Liver (tissue), 9 donors: ENCODE measurements around the gene INPP5A. TPM values are rescaled to one million over a fixed set of nuclear protein-coding genes. Genes with fewer than 3 reads are reported as not detected.

ENCODE experiments used
- DNase-seq: peaks from one replicate; pipeline ENCODE4 v3.0.0-alpha.2; 2017; ENCODE audit warnings: low spot score
- H3K27ac ChIP-seq, 2 donors: one replicate each; pipeline ENCODE4 v1.7.0; 2013; ENCODE audit warnings: inconsistent platforms in 2 of 2, low read length in 2 of 2, control low read depth in 1 of 2, low read depth in 1 of 2, mild to moderate bottlenecking in 1 of 2
- H3K27me3 ChIP-seq, 4 donors: one replicate each; pipeline versions ENCODE4 v1.6.1 to v1.7.0; 2013; ENCODE audit warnings: low read length in 3 of 4, inconsistent platforms in 1 of 4, mild to moderate bottlenecking in 1 of 4, moderate library complexity in 1 of 4; ENCODE audit not compliant: control insufficient read depth in 4 of 4, insufficient read depth in 4 of 4
- H3K36me3 ChIP-seq, 4 donors: one replicate each; pipeline versions ENCODE4 v1.6.1 to v1.7.0; 2013; ENCODE audit warnings: low read length in 3 of 4, mild to moderate bottlenecking in 3 of 4, low read depth in 1 of 4, moderate library complexity in 1 of 4; ENCODE audit not compliant: control insufficient read depth in 4 of 4, insufficient read depth in 3 of 4
- H3K4me1 ChIP-seq, 4 donors: one replicate each; pipeline versions ENCODE4 v1.6.1 to v1.7.0; 2013; ENCODE audit warnings: low read length in 3 of 4, mild to moderate bottlenecking in 3 of 4, moderate library complexity in 1 of 4; ENCODE audit not compliant: control insufficient read depth in 4 of 4, insufficient read depth in 4 of 4
- H3K4me3 ChIP-seq, 3 donors: one replicate each; pipeline versions ENCODE4 v1.6.1 to v1.7.0; 2013; ENCODE audit warnings: low read length in 3 of 3, control low read depth in 1 of 3, low read depth in 1 of 3, mild to moderate bottlenecking in 1 of 3
- H3K9ac ChIP-seq, 2 donors: one replicate each; pipeline ENCODE4 v1.7.0; 2013; ENCODE audit warnings: low read length in 2 of 2, mild to moderate bottlenecking in 2 of 2, moderate library complexity in 2 of 2, control low read depth in 1 of 2, low read depth in 1 of 2
- H3K9me3 ChIP-seq, 4 donors: one replicate each; pipeline versions ENCODE4 v1.6.1 to v1.7.0; 2013; ENCODE audit warnings: low read length in 3 of 4; ENCODE audit not compliant: control insufficient read depth in 4 of 4
- ATF3 ChIP-seq: IDR thresholded peaks from 2 replicates; pipeline ENCODE4 v1.6.1; 2016; ENCODE audit warnings: antibody characterized with exemption
- CTCF ChIP-seq: fragments of 150-350 bp; IDR thresholded peaks from 2 replicates; pipeline ENCODE4 v1.5.1; 2017; ENCODE audit warnings: improper control_type of control experiment, low read depth, low read length; ENCODE audit not compliant: missing input control
- EGR1 ChIP-seq, 2 donors: IDR thresholded peaks; 2 replicates each; pipeline ENCODE4 v1.6.1; 2016 to 2018; ENCODE audit warnings: antibody characterized with exemption in 2 of 2, low read depth in 2 of 2
- FOXA1 ChIP-seq: IDR thresholded peaks from 2 replicates; pipeline ENCODE4 v1.6.1; 2016; ENCODE audit warnings: antibody characterized with exemption
- FOXA2 ChIP-seq: IDR thresholded peaks from 2 replicates; pipeline ENCODE4 v1.6.1; 2016; ENCODE audit warnings: antibody characterized with exemption
- GABPA ChIP-seq, 2 donors: IDR thresholded peaks in 1 of 2; conservative IDR thresholded peaks in 1 of 2; 2 replicates each; pipeline ENCODE4 v1.6.1; 2016; ENCODE audit warnings: antibody characterized with exemption in 2 of 2, mild to moderate bottlenecking in 1 of 2, moderate library complexity in 1 of 2
- HNF4A ChIP-seq, 2 donors: conservative IDR thresholded peaks; 2 replicates each; pipeline ENCODE4 v1.6.1; 2016; ENCODE audit warnings: antibody characterized with exemption in 2 of 2, mild to moderate bottlenecking in 2 of 2
- HNF4G ChIP-seq: IDR thresholded peaks from 2 replicates; pipeline ENCODE4 v1.6.1; 2016; ENCODE audit warnings: antibody characterized with exemption
- JUND ChIP-seq, 2 donors: IDR thresholded peaks; 2 replicates each; pipeline ENCODE4 v1.6.1; 2016; ENCODE audit warnings: antibody characterized with exemption in 2 of 2
- MAX ChIP-seq: IDR thresholded peaks from 2 replicates; pipeline ENCODE4 v1.6.1; 2016; ENCODE audit warnings: antibody characterized with exemption
- NR2F2 ChIP-seq: IDR thresholded peaks from 2 replicates; pipeline ENCODE4 v1.6.1; 2016; ENCODE audit warnings: antibody characterized with exemption
- RAD21 ChIP-seq, 2 donors: IDR thresholded peaks; 2 replicates each; pipeline ENCODE4 v1.6.1; 2016; ENCODE audit warnings: antibody characterized with exemption in 2 of 2, mild to moderate bottlenecking in 2 of 2
- REST ChIP-seq: IDR thresholded peaks from 2 replicates; pipeline ENCODE4 v1.6.1; 2016; ENCODE audit warnings: antibody characterized with exemption, mild to moderate bottlenecking
- RXRA ChIP-seq, 2 donors: IDR thresholded peaks; 2 replicates each; pipeline ENCODE4 v1.6.1; 2017 to 2018; ENCODE audit warnings: antibody characterized with exemption in 2 of 2, mild to moderate bottlenecking in 1 of 2
- SP1 ChIP-seq: IDR thresholded peaks from 2 replicates; pipeline ENCODE4 v1.6.1; 2018; ENCODE audit warnings: antibody characterized with exemption, mild to moderate bottlenecking
- TAF1 ChIP-seq: conservative IDR thresholded peaks from 2 replicates; pipeline ENCODE4 v1.6.1; 2016; ENCODE audit warnings: antibody characterized with exemption, mild to moderate bottlenecking
- YY1 ChIP-seq: IDR thresholded peaks from 2 replicates; pipeline ENCODE4 v1.6.1; 2016; ENCODE audit warnings: antibody characterized with exemption, mild to moderate bottlenecking
- ZBTB33 ChIP-seq: IDR thresholded peaks from 2 replicates; pipeline ENCODE4 v1.6.1; 2016; ENCODE audit warnings: antibody characterized with exemption
- WGBS: extraction: QIAGEN DNeasy Blood & Tissue Kit; methylation state at CpG from one replicate; pipeline ENCODE4 v1.1.7; 2013; 5-methylcytosine and 5-hydroxymethylcytosine counted together
- polyA plus RNA-seq, 2 donors: library from polyadenylated mRNA; stranded (reverse) in 1 of 2; unstranded in 1 of 2; fragments of 200-250 nt in 1 of 2; fragments of >200 nt in 1 of 2; fragmentation: Nextera tagmentation in 1 of 2; extraction: Ambion mirVana in 1 of 2; gene quantifications; one replicate each; pipeline versions ENCODE4 v1.2.1 to v1.2.3, GENCODE V29; 2013 to 2015
- total RNA-seq, 2 donors: library from RNA; depleted of rRNA; stranded (reverse); fragments of >200 nt; gene quantifications; one replicate each; pipeline ENCODE4 v1.2.3, GENCODE V29; 2014
- donor health status: healthy.
- donor health status: healthy.
- donor health status: healthy.
- donor health status: healthy.
- donor health status: healthy.

The INPP5A gene
- total and polyA plus RNA-seq, 4 donors = 4.3 to 26.5 (median 10.9) TPM

GRCh38 chr10:132545659-132546367 is 8.2 kb downstream of the INPP5A start:
- H3K36me3 ChIP-seq = no peaks in the 10 kb centered on the region
- DNase-seq = no peak
- H3K9me3 ChIP-seq = no peaks in the 10 kb centered on the region
- H3K4me3 ChIP-seq = no peak overlapping the region
- no peaks in the 10 kb centered on the region for H3K27me3 ChIP-seq
- TF ChIP-seq RAD21 (IDR thresholded peaks at IDR 0.05) (no peak), HNF4G (no peak), SP1 (no peak), JUND (IDR thresholded peaks at IDR 0.05) (no peak), EGR1 (IDR thresholded peaks at IDR 0.05; ENCODE audit: low read depth in 2 of 2) (no peak), CTCF (no peak), GABPA (IDR thresholded peaks at IDR 0.05 in 1 of 2, conservative IDR thresholded peaks at IDR 0.05 in 1 of 2) (no peak), FOXA2 (no peak), ATF3 (no peak), HNF4A (conservative IDR thresholded peaks at IDR 0.05) (no peak), TAF1 (no peak), ZBTB33 (no peak), YY1 (no peak), MAX (no peak), REST (no peak), FOXA1 (no peak), RXRA (IDR thresholded peaks at IDR 0.05) (no peak), NR2F2 (no peak)
- peaks cover 9 to 32% (median 21%) of the 10 kb centered on the region in 4 donors for H3K4me1 ChIP-seq
- H3K9ac ChIP-seq = no peak overlapping the region
- no peak overlapping the region for H3K27ac ChIP-seq
- WGBS = 97% methylated on average over 34 of the region's 34 CpGs
